GM18526 (cell line): Measurements from ENCODE around the gene NFATC3.

ENCODE experiments used
- POLR2A ChIP-seq: IDR thresholded peaks from 3 replicates; pipeline ENCODE4 v1.6.1; 2011; ENCODE audit not compliant: insufficient read length; ENCODE audit errors: extremely low read depth

The NFATC3 gene

GRCh38 chr16:68081861-68082628, 3.1 kb upstream of the NFATC3 start:
- TF ChIP-seq POLR2A: no peak

- no peak for TF ChIP-seq POLR2A
Measured at GRCh38 chr16:68082629-68083238, 2.4 kb upstream of the NFATC3 start.

GRCh38 chr16:68083239-68083781, 1.9 kb upstream of the NFATC3 start:
- TF ChIP-seq POLR2A: no peak

- TF ChIP-seq POLR2A: no peak
Measured at GRCh38 chr16:68083861-68084503, 1.2 kb upstream of the NFATC3 start.

GRCh38 chr16:68084504-68085258, 489 bp upstream of the NFATC3 start:
- TF ChIP-seq POLR2A: peak; percentile 77

GRCh38 chr16:68086336-68086841, 1.2 kb downstream of the NFATC3 start:
- TF ChIP-seq POLR2A: no peak

- TF ChIP-seq POLR2A: no peak
Measured at GRCh38 chr16:68086860-68087268, 1.7 kb downstream of the NFATC3 start.

- no peak for TF ChIP-seq POLR2A
Measured at GRCh38 chr16:68087688-68088087, 2.5 kb downstream of the NFATC3 start.

- TF ChIP-seq POLR2A: no peak
Measured at GRCh38 chr16:68088130-68088972, 3.2 kb downstream of the NFATC3 start.

GRCh38 chr16:68089067-68089466, 3.9 kb downstream of the NFATC3 start:
- TF ChIP-seq POLR2A: no peak

GRCh38 chr16:68090130-68090529, 5.0 kb downstream of the NFATC3 start:
- TF ChIP-seq POLR2A: no peak

- TF ChIP-seq POLR2A: no peak
Measured at GRCh38 chr16:68090533-68090932, 5.4 kb downstream of the NFATC3 start.

GRCh38 chr16:68091380-68092261, 6.5 kb downstream of the NFATC3 start:
- TF ChIP-seq POLR2A: no peak
